ENCODE results near the gene C2orf68.

The C2orf68 gene

GRCh38 chr2:85578243-85579180 lies 33.4 kb downstream of the C2orf68 start:
- peak overlapping the region; percentile 69 for H3K27ac ChIP-seq
- no peak for TF ChIP-seq ZFX (IDR thresholded peaks at IDR 0.05; ENCODE audit: borderline replicate concordance)
- TF ChIP-seq CTCF (IDR thresholded peaks at IDR 0.05), result no peak

DNA sequence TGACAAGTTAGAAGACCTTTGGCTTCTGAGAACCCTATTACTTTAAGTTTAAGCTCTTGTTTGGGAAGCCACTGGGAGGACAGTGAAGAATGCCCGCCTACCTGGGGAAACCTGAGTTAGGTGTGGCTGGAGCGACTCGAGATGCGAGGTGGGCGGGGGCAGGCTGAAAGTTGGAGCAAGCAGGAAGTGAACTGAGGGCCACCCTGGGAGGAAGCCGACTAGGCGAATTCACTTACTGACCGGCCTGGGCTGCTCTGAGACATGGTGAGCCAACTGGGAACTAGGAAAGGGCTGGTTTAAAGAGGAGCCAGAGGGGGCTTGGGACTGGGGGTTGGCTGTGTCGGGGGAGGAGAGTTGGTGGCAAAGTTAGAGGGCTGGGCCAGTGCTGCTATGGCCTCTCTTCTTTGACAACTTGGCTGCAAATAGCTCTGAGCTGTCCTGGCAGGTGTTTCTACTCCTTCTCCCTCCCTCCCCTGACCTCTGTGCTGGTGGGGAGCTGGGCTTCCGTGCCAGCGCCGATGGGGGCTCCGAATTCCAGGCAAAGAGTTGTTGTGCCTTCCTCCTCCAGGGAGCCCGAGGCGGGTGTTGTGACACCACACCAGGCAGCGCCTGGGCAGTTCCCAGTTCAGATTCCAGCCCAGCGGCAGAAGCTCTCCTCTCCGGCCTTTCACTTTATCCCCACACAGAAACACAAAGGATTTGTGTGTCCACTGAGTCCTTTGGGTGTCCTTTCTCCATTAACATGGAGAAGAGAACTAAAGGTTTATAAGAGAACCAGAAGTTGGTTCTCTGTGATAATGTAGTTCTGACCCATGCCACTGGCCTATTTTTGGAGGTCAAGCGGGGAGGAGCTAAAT lies 34.3 kb downstream of the C2orf68 start, which contains the start of gene VAMP8:
Gene VAMP8, plus strand, starts transcription at position 201 of the 857 bp plus-strand sequence. Its CDS starts 61 bp downstream, at position 262.
- peak within 1 kb of the TSS; percentile 69 for H3K27ac ChIP-seq
- no peak for TF ChIP-seq ZFX (IDR thresholded peaks at IDR 0.05; ENCODE audit: borderline replicate concordance)

GRCh38 chr2:85577063-85577385 lies 34.8 kb downstream of the C2orf68 start:
- TF ChIP-seq ZFX (IDR thresholded peaks at IDR 0.05; ENCODE audit: borderline replicate concordance), result no peak
- H3K27ac ChIP-seq, result peak overlapping the region; percentile 69

GRCh38 chr2:85575739-85576138 lies 36.1 kb downstream of the C2orf68 start:
- peak overlapping the region; percentile 69 for H3K27ac ChIP-seq
- TF ChIP-seq ZFX (IDR thresholded peaks at IDR 0.05; ENCODE audit: borderline replicate concordance) (no peak), CTCF (IDR thresholded peaks at IDR 0.05) (no peak)

- no peak overlapping the region for H3K27ac ChIP-seq
- TF ChIP-seq ZFX (IDR thresholded peaks at IDR 0.05; ENCODE audit: borderline replicate concordance), result no peak
- TF ChIP-seq CTCF (IDR thresholded peaks at IDR 0.05), result no peak
Observed at GRCh38 chr2:85566265-85566664, 45.6 kb downstream of the C2orf68 start.

- TF ChIP-seq ZFX (IDR thresholded peaks at IDR 0.05; ENCODE audit: borderline replicate concordance) (no peak), CTCF (IDR thresholded peaks at IDR 0.05) (no peak)
- no peak overlapping the region for H3K27ac ChIP-seq
Observed at GRCh38 chr2:85564144-85564563, 47.7 kb downstream of the C2orf68 start.

DNA sequence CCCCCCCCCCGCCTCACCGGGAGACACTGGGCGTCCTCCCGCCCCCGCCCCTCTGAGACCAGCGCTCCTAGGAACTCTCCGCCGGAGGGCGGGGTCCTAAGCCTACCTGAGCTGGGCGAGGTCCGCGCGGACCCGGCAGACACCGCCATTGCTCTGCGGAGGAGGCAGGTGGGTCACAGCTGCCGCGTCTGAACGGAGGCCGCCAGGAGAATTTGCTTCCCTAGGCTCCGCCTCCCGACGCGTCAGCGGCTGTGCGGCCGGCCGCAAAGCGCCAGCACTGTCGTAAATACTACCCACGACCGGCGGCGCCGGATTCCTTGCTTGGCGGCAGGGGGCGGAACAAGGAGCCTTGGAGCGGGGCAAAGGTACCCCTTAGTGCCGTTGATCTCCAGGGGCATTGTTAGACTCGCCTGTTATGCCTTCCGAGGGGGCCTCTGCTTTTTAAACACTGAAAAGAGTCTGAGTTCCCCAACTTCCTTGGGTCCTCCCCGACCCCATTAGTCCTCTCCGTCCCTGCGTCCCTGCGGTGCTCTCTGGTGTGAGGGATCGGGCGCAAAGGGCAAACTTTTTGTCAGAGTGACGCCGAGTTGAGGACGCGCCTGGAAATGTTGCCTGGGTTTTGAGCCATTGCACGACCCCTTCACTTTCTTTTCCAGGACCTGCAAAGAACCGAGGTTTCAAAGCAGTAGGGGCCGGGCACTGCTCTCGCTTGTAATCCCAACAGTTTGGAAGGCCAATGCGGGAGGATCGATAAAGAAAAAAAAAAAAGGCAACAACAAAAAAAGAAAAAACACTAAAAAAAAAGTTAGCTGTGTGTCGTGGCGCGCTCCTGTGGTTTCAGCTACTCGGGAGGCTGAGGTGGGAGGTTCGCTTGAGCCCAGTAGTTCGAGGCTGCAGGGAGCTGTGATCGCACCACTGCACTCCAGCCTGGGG lies 50.3 kb downstream of the C2orf68 start, which contains the start of gene GGCX:
Gene GGCX, minus strand, starts transcription at position 214 of the 933 bp plus-strand sequence. Its CDS starts 65 bp downstream, at position 149.
- TF ChIP-seq ZFX (IDR thresholded peaks at IDR 0.05; ENCODE audit: borderline replicate concordance) (no peak), CTCF (IDR thresholded peaks at IDR 0.05) (no peak)
- H3K27ac ChIP-seq, result peak within 1 kb of the TSS; percentile 75

Measured in 22Rv1 (cell line).